ENCODE measurements around the gene ZNF488. TPM values are rescaled to one million over a fixed set of nuclear protein-coding genes. Genes with fewer than 3 reads are reported as not detected.
"Not testable (repeated sequence)": the region's sequence is repeated elsewhere in the genome, so short reads cannot be mapped to it uniquely, and the experiment has no call there.

ZNF488 gene
- polyA plus RNA-seq, 1 donor, result 3.6 TPM

- DNase-seq, result no peak
Observed at GRCh38 chr10:47409866-47410256, 25.8 kb upstream of the ZNF488 start.

- no peak for DNase-seq
Observed at GRCh38 chr10:47409171-47409865, 25.2 kb upstream of the ZNF488 start.

GRCh38 chr10:47408606-47409005, 24.5 kb upstream of the ZNF488 start:
- DNase-seq, result no peak

GRCh38 chr10:47406870-47407691, 23.0 kb upstream of the ZNF488 start:
- no peak for DNase-seq

- no peak for DNase-seq
Observed at GRCh38 chr10:47406548-47406869, 22.4 kb upstream of the ZNF488 start.

- no peak for DNase-seq
Observed at GRCh38 chr10:47405857-47406547, 21.9 kb upstream of the ZNF488 start.

GRCh38 chr10:47404937-47405336, 20.8 kb upstream of the ZNF488 start:
- no peak for DNase-seq

- no peak for DNase-seq
Observed at GRCh38 chr10:47404446-47404845, 20.4 kb upstream of the ZNF488 start.

GRCh38 chr10:47403446-47404318, 19.6 kb upstream of the ZNF488 start:
- DNase-seq, result no peak

GRCh38 chr10:47402641-47403301, 18.7 kb upstream of the ZNF488 start:
- peak; percentile 71 for DNase-seq

- no peak for DNase-seq
Observed at GRCh38 chr10:47401874-47402640, 18.0 kb upstream of the ZNF488 start.

GRCh38 chr10:47401210-47401609, 17.1 kb upstream of the ZNF488 start:
- DNase-seq, result no peak

- DNase-seq, result no peak
Observed at GRCh38 chr10:47400786-47401185, 16.7 kb upstream of the ZNF488 start.

- DNase-seq, result no peak
Observed at GRCh38 chr10:47400251-47400650, 16.2 kb upstream of the ZNF488 start.

GRCh38 chr10:47397256-47397655, 13.2 kb upstream of the ZNF488 start:
- no peak for DNase-seq

GRCh38 chr10:47396311-47396717, 12.2 kb upstream of the ZNF488 start:
- no peak for DNase-seq

GRCh38 chr10:47389619-47390018, 5.5 kb upstream of the ZNF488 start:
- DNase-seq, result no peak

- DNase-seq, result no peak
Observed at GRCh38 chr10:47388879-47389278, 4.8 kb upstream of the ZNF488 start.

GRCh38 chr10:47386104-47386503, 2.0 kb upstream of the ZNF488 start:
- DNase-seq, result not testable (repeated sequence)

GRCh38 chr10:47383261-47384147, 589 bp downstream of the ZNF488 start:
- DNase-seq, result no peak
